Gastroesophageal sphincter (tissue), 4 donors: ENCODE data around the gene MRPL53. TPM values are rescaled to one million over a fixed set of nuclear protein-coding genes. Genes with fewer than 3 reads are reported as not detected.
"Not testable (repeated sequence)": the region's sequence is repeated elsewhere in the genome, so short reads cannot be mapped to it uniquely, and the experiment has no call there.

Experiments
- ATAC-seq: fragments of 150-250 bp; one replicate; pipeline ENCODE4 v1.9.1; 2016; ENCODE audit warnings: mild to moderate bottlenecking, moderate library complexity
- H3K27ac ChIP-seq, 4 donors: fragments of 200-600 bp; sonication (generic) in 3 of 4; 1 replicate in 3 of 4; 2 replicates in 1 of 4; pipeline ENCODE4 v1.5.1; 2016 to 2019
- H3K27me3 ChIP-seq: fragments of 200-600 bp; sonication (generic); one replicate; pipeline ENCODE4 v1.5.1; 2019
- H3K36me3 ChIP-seq, 2 donors: fragments of 200-600 bp; sonication (generic); one replicate each; pipeline ENCODE4 v1.5.1; 2019; ENCODE audit warnings: control low read depth in 1 of 2
- H3K4me1 ChIP-seq, 3 donors: fragments of 200-600 bp; sonication (generic); 1 replicate in 2 of 3; 2 replicates in 1 of 3; pipeline ENCODE4 v1.5.1; 2016 to 2019; ENCODE audit warnings: control low read depth in 2 of 3
- H3K4me3 ChIP-seq, 2 donors: fragments of 200-600 bp; sonication (generic); one replicate each; pipeline ENCODE4 v1.5.1; 2019; ENCODE audit warnings: mild to moderate bottlenecking in 1 of 2, moderate library complexity in 1 of 2
- H3K9me3 ChIP-seq, 3 donors: fragments of 200-600 bp; sonication (generic); one replicate each; pipeline ENCODE4 v1.5.1; 2017 to 2019; ENCODE audit warnings: control low read depth in 2 of 3
- CTCF ChIP-seq, 4 experiments: fragments of 200-600 bp in 2 of 4; fragments of 450-650 bp in 2 of 4; sonication (generic) in 1 of 4; IDR thresholded peaks; one replicate each; pipeline ENCODE4 v1.5.1; 2017 to 2019; ENCODE audit warnings: antibody characterized with exemption in 4 of 4, mild to moderate bottlenecking in 2 of 4, moderate library complexity in 2 of 4
- EP300 ChIP-seq: sonication (generic); formaldehyde crosslinking; IDR thresholded peaks from one replicate; pipeline ENCODE4 v1.6.1; 2017; ENCODE audit warnings: antibody characterized with exemption, mild to moderate bottlenecking
- POLR2A ChIP-seq, 2 donors: fragments of 450-650 bp; IDR thresholded peaks; one replicate each; pipeline ENCODE4 v1.6.1; 2017; ENCODE audit warnings: antibody characterized with exemption in 2 of 2, mild to moderate bottlenecking in 2 of 2, moderate library complexity in 1 of 2
- POLR2AphosphoS5 ChIP-seq: sonication (generic); formaldehyde crosslinking; IDR thresholded peaks from one replicate; pipeline ENCODE4 v1.6.1; 2017; ENCODE audit warnings: antibody characterized with exemption
- WGBS, 2 donors: methylation state at CpG; one replicate each; pipeline ENCODE4 v1.1.5; 2018; ENCODE audit warnings: low coverage in 1 of 2; 5-methylcytosine and 5-hydroxymethylcytosine counted together
- total RNA-seq, 4 donors: library from RNA; depleted of rRNA; stranded (reverse); fragments of >200 nt; gene quantifications; one replicate each; pipeline ENCODE4 v1.1.0, GENCODE V29; 2016

The MRPL53 gene
- total RNA-seq, 4 donors from 2014 or later, result 18.0 to 76.7 (median 30.2) TPM

GRCh38 chr2:74491648-74492544 lies 19.4 kb upstream of the MRPL53 start:
- no peak overlapping the region for H3K27ac ChIP-seq
- TF ChIP-seq EP300, result no peak
- TF ChIP-seq POLR2A (IDR thresholded peaks at IDR 0.05), result no peak
- no peak for TF ChIP-seq POLR2AphosphoS5
- TF ChIP-seq CTCF (IDR thresholded peaks at IDR 0.05), result no peak
- H3K4me3 ChIP-seq, result no peak overlapping the region
- peaks cover 4% of the 10 kb centered on the region for H3K27me3 ChIP-seq
- peaks cover 0 to 81% of the 10 kb centered on the region in 2 donors for H3K36me3 ChIP-seq
- no peaks in the 10 kb centered on the region for H3K4me1 ChIP-seq
- no peak for ATAC-seq
- no peaks in the 10 kb centered on the region for H3K9me3 ChIP-seq
- 81 to 92% methylated on average over 6 of the region's 12 CpGs for WGBS, 2 donors

GRCh38 chr2:74489906-74490305 lies 17.4 kb upstream of the MRPL53 start:
- no peak overlapping the region for H3K4me3 ChIP-seq
- H3K27ac ChIP-seq, result no peak overlapping the region
- TF ChIP-seq EP300, result no peak
- no peak for TF ChIP-seq CTCF (IDR thresholded peaks at IDR 0.05)
- TF ChIP-seq POLR2A (IDR thresholded peaks at IDR 0.05), result no peak
- no peak for TF ChIP-seq POLR2AphosphoS5
- 88% methylated on average over 1 of the region's 9 CpGs; no CpG with 5 or more reads in 1 of the 2 donors for WGBS, 2 donors
- ATAC-seq, result no peak
- peaks cover 0 to 100% of the 10 kb centered on the region in 2 donors for H3K36me3 ChIP-seq
- no peaks in the 10 kb centered on the region for H3K27me3 ChIP-seq
- H3K9me3 ChIP-seq, result no peaks in the 10 kb centered on the region
- H3K4me1 ChIP-seq, result no peaks in the 10 kb centered on the region

- TF ChIP-seq CTCF (IDR thresholded peaks at IDR 0.05), result no peak
- TF ChIP-seq EP300, result no peak
- TF ChIP-seq POLR2AphosphoS5, result no peak
- TF ChIP-seq POLR2A (IDR thresholded peaks at IDR 0.05), result no peak
- peaks cover 0 to 95% of the 10 kb centered on the region in 2 donors for H3K36me3 ChIP-seq
- no peaks in the 10 kb centered on the region for H3K27me3 ChIP-seq
- 88 to 92% methylated on average over 5 to 6 of the region's 9 CpGs for WGBS, 2 donors
- H3K4me1 ChIP-seq, result peaks cover 0 to 8% (median 2%) of the 10 kb centered on the region in 3 donors
- H3K4me3 ChIP-seq, result no peak overlapping the region
- no peaks in the 10 kb centered on the region for H3K9me3 ChIP-seq
- ATAC-seq, result no peak
- H3K27ac ChIP-seq, result no peak overlapping the region
Measured at GRCh38 chr2:74488643-74489481, 16.4 kb upstream of the MRPL53 start.

- peaks cover 0 to 73% of the 10 kb centered on the region in 2 donors for H3K36me3 ChIP-seq
- no peak for TF ChIP-seq POLR2AphosphoS5
- TF ChIP-seq CTCF (IDR thresholded peaks at IDR 0.05), result no peak
- no peak for TF ChIP-seq EP300
- no peak for TF ChIP-seq POLR2A (IDR thresholded peaks at IDR 0.05)
- H3K9me3 ChIP-seq, result no peaks in the 10 kb centered on the region
- H3K4me1 ChIP-seq, result peaks cover 0 to 27% (median 16%) of the 10 kb centered on the region in 3 donors
- H3K4me3 ChIP-seq, result no peak overlapping the region
- WGBS, 2 donors, result 75 to 100% methylated on average over 1 to 2 of the region's 2 CpGs
- H3K27me3 ChIP-seq, result no peaks in the 10 kb centered on the region
- no peak overlapping the region for H3K27ac ChIP-seq
- ATAC-seq, result no peak
Measured at GRCh38 chr2:74486141-74486540, 13.7 kb upstream of the MRPL53 start.

- 72 to 90% methylated on average over 8 to 16 of the region's 19 CpGs for WGBS, 2 donors
- not testable (repeated sequence) for ATAC-seq, H3K9me3 ChIP-seq, H3K27me3 ChIP-seq
- Histone ChIP-seq H3K27ac (peak overlapping the region in 2 of 4 donors; percentile 87 to 88), H3K36me3 (peaks cover 0 to 73% of the 10 kb centered on the region in 2 donors), H3K4me1 (peaks cover 0 to 43% (median 19%) of the 10 kb centered on the region in 3 donors), H3K4me3 (peak overlapping the region; percentile 57 to 90)
Measured at GRCh38 chr2:74483675-74484164, 11.2 kb upstream of the MRPL53 start.
